ENCODE measurements around the gene AOPEP.

GRCh38 chr9:94760660-94761059 is 34.2 kb downstream of the AOPEP start:
- no peak for TF ChIP-seq CTCF (IDR thresholded peaks at IDR 0.05; ENCODE audit: insufficient read depth, low read length, poor library complexity, severe bottlenecking)
- no peak for TF ChIP-seq EZH2phosphoT487 (conservative IDR thresholded peaks at IDR 0.05; ENCODE audit: low read length)

All from SU-DHL-6 (cell line).